T-cell (primary cell): Measurements from ENCODE around the gene CTSF. TPM values are rescaled to one million over a fixed set of nuclear protein-coding genes. Genes with fewer than 3 reads are reported as not detected.

ENCODE experiments used
- ATAC-seq, 4 experiments: fragments of 200-7000 bp in 3 of 4; fragments of 150-1000 bp in 1 of 4; cut with Tn5 transposase; replicated peaks in 1 of 4; 1 replicate in 3 of 4; 2 replicates in 1 of 4; pipeline ENCODE4 v1.10.0; 2021; ENCODE audit warnings: moderate library complexity in 3 of 4, mild to moderate bottlenecking in 2 of 4, moderate number of reproducible peaks in 1 of 4
- CTCF ChIA-PET, 2 donors: fragments of 300-600 bp; sonication (Branson Sonifier 250); formaldehyde crosslinking; loops; one replicate each; lab custom pipeline; 2022; ENCODE audit warnings: antibody characterized with exemption in 2 of 2; lab: Charles Lee
- POLR2A ChIA-PET, 2 donors: fragments of 300-600 bp; sonication (Branson Sonifier 250); formaldehyde crosslinking; loops; one replicate each; lab custom pipeline; 2022; ENCODE audit warnings: antibody characterized with exemption in 2 of 2; lab: Charles Lee
- DNase-seq, 35 experiments: peaks; one replicate each; pipeline versions ENCODE4 v3.0.0 to v3.0.0-alpha.2; 2013 to 2023
- H3K27ac ChIP-seq: one replicate; pipeline ENCODE4 v1.5.1; 2013; ENCODE audit warnings: low read length
- H3K27me3 ChIP-seq, 2 experiments: replicated peaks in 1 of 2; 1 replicate in 1 of 2; 2 replicates in 1 of 2; pipeline versions ENCODE4 v1.6.1 to v1.7.0; 2013; ENCODE audit warnings: low read length in 1 of 2, mixed read lengths in 1 of 2; ENCODE audit not compliant: control insufficient read depth in 2 of 2, insufficient read depth in 2 of 2; ENCODE audit errors: extremely low read depth in 1 of 2
- H3K36me3 ChIP-seq, 2 donors: 1 replicate in 1 of 2; 2 replicates in 1 of 2; pipeline versions ENCODE4 v1.6.1 to v1.7.0; 2013; ENCODE audit warnings: low read length in 1 of 2; ENCODE audit not compliant: control insufficient read depth in 2 of 2, insufficient read depth in 1 of 2; ENCODE audit errors: extremely low read depth in 1 of 2
- H3K4me1 ChIP-seq, 2 experiments: 1 replicate in 1 of 2; 2 replicates in 1 of 2; pipeline versions ENCODE4 v1.6.1 to v1.7.0; 2013; ENCODE audit warnings: low read length in 2 of 2, mixed read lengths in 1 of 2; ENCODE audit not compliant: insufficient read depth in 2 of 2, control insufficient read depth in 1 of 2; ENCODE audit errors: extremely low read depth in 1 of 2
- H3K4me3 ChIP-seq, 2 donors: 1 replicate in 1 of 2; 2 replicates in 1 of 2; pipeline versions ENCODE4 v1.5.1 to v1.7.0; 2013; ENCODE audit warnings: mild to moderate bottlenecking in 2 of 2, low read length in 1 of 2, moderate library complexity in 1 of 2; ENCODE audit not compliant: control insufficient read depth in 1 of 2; ENCODE audit errors: extremely low read depth in 1 of 2
- H3K9me3 ChIP-seq: 2 replicates; pipeline ENCODE4 v1.7.0; 2013
- H3K27ac Mint-ChIP-seq, 2 donors: one replicate each; pipeline ENCODE4 v1.8.0; 2020 to 2021; ENCODE audit warnings: mild to moderate bottlenecking in 2 of 2, mixed read lengths in 2 of 2
- H3K27me3 Mint-ChIP-seq, 2 donors: one replicate each; pipeline ENCODE4 v1.8.0; 2021 to 2022; ENCODE audit warnings: mixed read lengths in 2 of 2
- H3K36me3 Mint-ChIP-seq: one replicate; pipeline ENCODE4 v1.8.0; 2021; ENCODE audit warnings: mixed read lengths
- H3K4me1 Mint-ChIP-seq, 3 donors: one replicate each; pipeline ENCODE4 v1.8.0; 2020 to 2022; ENCODE audit warnings: mixed read lengths in 3 of 3, mild to moderate bottlenecking in 1 of 3
- H3K4me3 Mint-ChIP-seq, 3 donors: one replicate each; pipeline ENCODE4 v1.8.0; 2020 to 2022; ENCODE audit warnings: mild to moderate bottlenecking in 3 of 3, mixed read lengths in 3 of 3, moderate library complexity in 3 of 3
- H3K9me3 Mint-ChIP-seq, 3 donors: one replicate each; pipeline ENCODE4 v1.8.0; 2020 to 2022; ENCODE audit warnings: mixed read lengths in 3 of 3
- WGBS: methylation state at CpG from one replicate; pipeline ENCODE4 v1.1.5; 2013; ENCODE audit warnings: missing lambda C conversion rate; ENCODE audit not compliant: insufficient coverage; 5-methylcytosine and 5-hydroxymethylcytosine counted together
- total RNA-seq, 35 experiments: library from RNA in 6 of 35; stranded (reverse) in 6 of 35; fragments of 120-200 nt in 1 of 35; gene quantifications; one replicate each; pipeline versions ENCODE4 v1.2.1 to v1.2.4 and lab custom pipeline; 2013 to 2026

The CTSF gene
- total RNA-seq, 5 donors from 2014 or later (not counting 1 experiment from before 2014, with no cell fraction given), result 18.2 to 39.3 (median 30.4) TPM

DNA sequence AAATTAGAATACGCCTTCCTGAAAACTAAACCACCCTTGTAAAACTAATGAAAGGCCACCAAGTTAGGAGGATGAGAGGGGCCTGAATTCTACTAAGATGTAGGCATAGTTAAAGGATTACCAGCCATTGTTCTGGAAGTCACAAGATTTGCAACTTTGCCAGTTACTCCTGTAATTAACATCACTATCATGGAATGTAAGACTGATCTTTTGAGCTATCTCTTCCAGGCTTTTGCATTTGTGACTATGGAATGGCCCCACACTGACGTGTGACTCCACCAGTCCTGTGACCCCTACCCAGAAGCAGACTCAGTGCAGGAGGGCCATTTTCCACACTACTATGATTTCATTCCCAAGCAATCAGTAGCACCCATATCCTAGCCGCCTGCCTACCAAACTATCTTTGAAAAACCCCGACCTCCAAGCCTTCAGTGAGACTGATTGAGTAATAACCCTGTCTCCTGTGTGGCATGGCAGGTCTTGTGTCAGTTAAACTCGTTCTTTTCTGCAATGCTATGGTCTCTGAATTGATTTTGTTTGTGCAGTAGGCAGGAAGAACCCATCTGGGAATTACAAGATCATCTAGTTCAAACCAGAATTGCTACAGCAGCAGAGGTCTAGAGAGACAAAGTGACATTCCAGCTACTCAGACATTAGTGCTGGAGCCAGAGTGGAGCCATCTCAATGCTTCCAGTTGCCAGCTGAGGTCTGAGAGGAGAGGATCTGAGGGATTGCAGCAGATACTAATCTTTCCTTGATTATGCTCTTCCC, 1.9 kb upstream of the CTSF start:
- POLR2A ChIA-PET, result interaction anchor here in 1 of 2 donors (0.6 to 0.7 kb wide), 2 partner anchors 37 to 1637 kb away, joined by 3 to 5 read pairs; no protein-coding TSS in a partner anchor
- H3K27me3 Mint-ChIP-seq, result peaks cover 7 to 15% of the 10 kb centered on the region in 2 donors
- peak overlapping the region in 2 of 3 donors; percentile 16 to 31 for H3K4me3 Mint-ChIP-seq
- H3K27me3 ChIP-seq, result peaks cover 0 to 9% of the 10 kb centered on the region in 2 experiments
- no peak overlapping the region for H3K27ac ChIP-seq
- H3K36me3 ChIP-seq, result no peaks in the 10 kb centered on the region
- 62% methylated on average over 2 of the region's 5 CpGs for WGBS
- no peaks in the 10 kb centered on the region for H3K9me3 Mint-ChIP-seq
- no peak overlapping the region for H3K4me3 ChIP-seq
- ATAC-seq, result no peak
- H3K36me3 Mint-ChIP-seq, result peaks cover 4% of the 10 kb centered on the region
- H3K27ac Mint-ChIP-seq, result no peak overlapping the region
- DNase-seq, result no peak
- no peaks in the 10 kb centered on the region for H3K9me3 ChIP-seq
- peaks cover 11 to 16% (median 14%) of the 10 kb centered on the region in 3 donors for H3K4me1 Mint-ChIP-seq
- CTCF ChIA-PET, result interaction anchor here in 1 of 2 donors (1.1 kb wide), 1 partner anchor 103 kb away, joined by 3 read pairs; no protein-coding TSS in a partner anchor
- peaks cover 0 to 14% of the 10 kb centered on the region in 2 experiments for H3K4me1 ChIP-seq

GRCh38 chr11:66569076-66569475, 670 bp upstream of the CTSF start:
- H3K9me3 Mint-ChIP-seq, result no peaks in the 10 kb centered on the region
- ChIA-PET CTCF (interaction anchor here in 1 of 2 donors (1.1 to 1.4 kb wide), 3 partner anchors 24 to 109 kb away, joined by 3 to 7 read pairs (median 4); partner anchors contain the start of genes CCDC87, CCS and RBM4B), POLR2A (interaction anchor here in 1 of 2 donors (0.7 kb wide), 1 partner anchor 37 kb away, joined by 4 read pairs; no protein-coding TSS in a partner anchor)
- 70% methylated on average over 6 of the region's 7 CpGs for WGBS
- peak overlapping the region in 1 of 2 donors; percentile 82 for H3K27ac Mint-ChIP-seq
- no peak for ATAC-seq
- Histone ChIP-seq H3K36me3 (no peaks in the 10 kb centered on the region), H3K27me3 (peaks cover 0 to 9% of the 10 kb centered on the region in 2 experiments), H3K4me1 (peaks cover 0 to 14% of the 10 kb centered on the region in 2 experiments), H3K4me3 (no peak overlapping the region), H3K9me3 (no peaks in the 10 kb centered on the region), H3K27ac (no peak overlapping the region)
- H3K27me3 Mint-ChIP-seq, result peaks cover 7 to 10% of the 10 kb centered on the region in 2 donors
- H3K36me3 Mint-ChIP-seq, result peaks cover 4% of the 10 kb centered on the region
- H3K4me3 Mint-ChIP-seq, result peak overlapping the region in 2 of 3 donors; percentile 74 to 77
- peaks cover 11 to 16% (median 14%) of the 10 kb centered on the region in 3 donors for H3K4me1 Mint-ChIP-seq
- DNase-seq, result no peak

GRCh38 chr11:66567787-66568123, 651 bp downstream of the CTSF start:
- ATAC-seq (peak in 2 of 4 experiments; percentile 3 to 8), DNase-seq (no peak)
- WGBS, result 50% methylated on average over 7 of the region's 15 CpGs
- no peak overlapping the region for H3K27ac Mint-ChIP-seq
- peak overlapping the region; percentile 72 to 75 (median 74) for H3K4me3 Mint-ChIP-seq
- CTCF ChIA-PET, result interaction anchor here (0.5 to 1.0 kb wide), 2 partner anchors 22 to 77 kb away, joined by 3 read pairs; partner anchors contain the start of genes ACTN3 (in 1 of the 2) and ZDHHC24 (in 1 of the 2)
- H3K27me3 Mint-ChIP-seq, result peaks cover 3 to 5% of the 10 kb centered on the region in 2 donors
- Histone ChIP-seq H3K36me3 (no peaks in the 10 kb centered on the region), H3K4me3 (peak overlapping the region; percentile 35 to 67), H3K27me3 (peaks cover 0 to 9% of the 10 kb centered on the region in 2 experiments), H3K27ac (no peak overlapping the region), H3K9me3 (no peaks in the 10 kb centered on the region), H3K4me1 (peaks cover 0 to 14% of the 10 kb centered on the region in 2 experiments)
- POLR2A ChIA-PET, result no interaction called here
- peaks cover 4% of the 10 kb centered on the region for H3K36me3 Mint-ChIP-seq
- peaks cover 11 to 16% (median 14%) of the 10 kb centered on the region in 3 donors for H3K4me1 Mint-ChIP-seq
- H3K9me3 Mint-ChIP-seq, result no peaks in the 10 kb centered on the region

- Histone ChIP-seq H3K36me3 (no peaks in the 10 kb centered on the region), H3K27me3 (peaks cover 0 to 12% of the 10 kb centered on the region in 2 experiments), H3K4me1 (peaks cover 0 to 14% of the 10 kb centered on the region in 2 experiments), H3K4me3 (no peak overlapping the region), H3K27ac (no peak overlapping the region), H3K9me3 (no peaks in the 10 kb centered on the region)
- no peak overlapping the region for H3K27ac Mint-ChIP-seq
- H3K9me3 Mint-ChIP-seq, result no peaks in the 10 kb centered on the region
- no peak for ATAC-seq
- H3K4me3 Mint-ChIP-seq, result peak overlapping the region in 1 of 3 donors; percentile 74
- DNase-seq, result no peak
- H3K36me3 Mint-ChIP-seq, result peaks cover 4% of the 10 kb centered on the region
- ChIA-PET CTCF (no interaction called here), POLR2A (no interaction called here)
- H3K27me3 Mint-ChIP-seq, result peaks cover 3 to 5% of the 10 kb centered on the region in 2 donors
- H3K4me1 Mint-ChIP-seq, result peaks cover 11 to 16% (median 14%) of the 10 kb centered on the region in 3 donors
- WGBS, result 94% methylated on average over 8 of the region's 8 CpGs
Measured at GRCh38 chr11:66566221-66566620, 2.2 kb downstream of the CTSF start.

DNA sequence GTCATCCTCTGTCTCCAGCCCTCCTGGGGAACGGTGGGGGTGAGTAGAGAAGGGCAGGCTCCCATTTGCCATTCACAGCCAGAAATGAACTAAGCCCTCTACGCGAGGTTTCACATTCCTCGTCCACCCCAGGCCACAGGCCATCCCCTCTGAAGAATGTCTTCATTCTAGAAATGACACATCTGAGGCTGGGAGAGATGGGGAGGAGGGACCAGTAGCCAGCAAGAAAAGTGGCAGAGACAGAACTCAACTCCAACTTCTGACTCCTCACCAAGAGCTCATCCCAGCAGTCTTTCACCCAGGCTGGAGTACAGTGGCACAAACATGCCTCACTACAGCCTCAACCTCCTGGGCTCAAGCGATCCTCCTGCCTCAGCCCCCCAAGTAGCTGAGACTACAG, 3.4 kb downstream of the CTSF start:
- H3K36me3 ChIP-seq, result no peaks in the 10 kb centered on the region
- Mint-ChIP-seq H3K27me3 (peaks cover 0 to 5% of the 10 kb centered on the region in 2 donors), H3K27ac (no peak overlapping the region), H3K36me3 (peaks cover 4% of the 10 kb centered on the region), H3K9me3 (no peaks in the 10 kb centered on the region), H3K4me3 (no peak overlapping the region), H3K4me1 (peaks cover 11 to 16% (median 14%) of the 10 kb centered on the region in 3 donors)
- H3K27ac ChIP-seq, result no peak overlapping the region
- H3K4me1 ChIP-seq, result peaks cover 0 to 14% of the 10 kb centered on the region in 2 experiments
- ATAC-seq, result no peak
- peaks cover 0 to 16% of the 10 kb centered on the region in 2 experiments for H3K27me3 ChIP-seq
- H3K4me3 ChIP-seq, result no peak overlapping the region
- WGBS, result no CpG with 5 or more reads among the region's 5 CpGs
- ChIA-PET POLR2A (no interaction called here), CTCF (no interaction called here)
- H3K9me3 ChIP-seq, result no peaks in the 10 kb centered on the region
- no peak for DNase-seq

- Histone ChIP-seq H3K9me3 (no peaks in the 10 kb centered on the region), H3K36me3 (no peaks in the 10 kb centered on the region), H3K27me3 (peaks cover 0 to 19% of the 10 kb centered on the region in 2 experiments), H3K4me3 (no peak overlapping the region), H3K27ac (no peak overlapping the region), H3K4me1 (peaks cover 0 to 14% of the 10 kb centered on the region in 2 experiments)
- Mint-ChIP-seq H3K27ac (no peak overlapping the region), H3K4me3 (peak overlapping the region in 1 of 3 donors; percentile 17), H3K27me3 (peaks cover 0 to 5% of the 10 kb centered on the region in 2 donors), H3K36me3 (peaks cover 4% of the 10 kb centered on the region), H3K9me3 (no peaks in the 10 kb centered on the region), H3K4me1 (peaks cover 11 to 16% (median 14%) of the 10 kb centered on the region in 3 donors)
- ATAC-seq (no peak), DNase-seq (no peak)
- ChIA-PET CTCF (interaction anchor here in 1 of 2 donors (0.5 kb wide), 1 partner anchor 95 kb away, joined by 4 read pairs; no protein-coding TSS in a partner anchor), POLR2A (no interaction called here)
- WGBS, result 93% methylated on average over 10 of the region's 14 CpGs
Measured at GRCh38 chr11:66564538-66564937, 3.9 kb downstream of the CTSF start.
